Sigmoid colon (tissue), 7 donors: ENCODE data around the gene MMP20. TPM values are rescaled to one million over a fixed set of nuclear protein-coding genes. Genes with fewer than 3 reads are reported as not detected.

Experiments used
- DNase-seq: peaks from one replicate; pipeline ENCODE4 v3.0.0-alpha.2; 2019
- H3K27ac ChIP-seq, 4 donors: fragments of 200-600 bp; sonication (generic); one replicate each; pipeline ENCODE4 v1.5.1; 2016 to 2019; ENCODE audit warnings: mild to moderate bottlenecking in 1 of 4
- H3K27me3 ChIP-seq, 3 donors: fragments of 200-600 bp; sonication (generic); one replicate each; pipeline ENCODE4 v1.5.1; 2019; ENCODE audit warnings: mild to moderate bottlenecking in 1 of 3
- H3K36me3 ChIP-seq, 4 donors: fragments of 200-600 bp; sonication (generic); one replicate each; pipeline ENCODE4 v1.5.1; 2016 to 2019
- H3K4me1 ChIP-seq, 4 donors: fragments of 200-600 bp; sonication (generic); one replicate each; pipeline ENCODE4 v1.5.1; 2017 to 2019
- H3K4me3 ChIP-seq, 4 donors: fragments of 200-600 bp; sonication (generic); one replicate each; pipeline ENCODE4 v1.5.1; 2017 to 2019; ENCODE audit warnings: mild to moderate bottlenecking in 2 of 4, moderate library complexity in 1 of 4
- H3K9me3 ChIP-seq, 4 donors: fragments of 200-600 bp in 3 of 4; sonication (generic) in 3 of 4; one replicate each; pipeline versions ENCODE4 v1.5.1 to v1.6.1; 2013 to 2019
- CTCF ChIP-seq, 4 experiments: fragments of 450-650 bp in 3 of 4; fragments of 200-600 bp in 1 of 4; IDR thresholded peaks; one replicate each; pipeline ENCODE4 v1.5.1; 2016 to 2019; ENCODE audit warnings: antibody characterized with exemption in 4 of 4, mild to moderate bottlenecking in 3 of 4, moderate library complexity in 2 of 4
- EP300 ChIP-seq, 4 donors: sonication (generic); formaldehyde crosslinking; IDR thresholded peaks; one replicate each; pipeline ENCODE4 v1.6.1; 2017; ENCODE audit warnings: antibody characterized with exemption in 4 of 4
- POLR2A ChIP-seq, 2 donors: fragments of 450-650 bp; IDR thresholded peaks; one replicate each; pipeline ENCODE4 v1.6.1; 2016; ENCODE audit warnings: antibody characterized with exemption in 2 of 2, mild to moderate bottlenecking in 2 of 2, moderate library complexity in 2 of 2
- POLR2AphosphoS5 ChIP-seq, 4 donors: sonication (generic); formaldehyde crosslinking; IDR thresholded peaks; one replicate each; pipeline ENCODE4 v1.6.1; 2017; ENCODE audit warnings: antibody characterized with exemption in 4 of 4
- WGBS, 2 donors: extraction: QIAGEN DNeasy Blood & Tissue Kit; methylation state at CpG; one replicate each; pipeline ENCODE4 v1.1.7; 2013; 5-methylcytosine and 5-hydroxymethylcytosine counted together
- intact Hi-C: fragments of 100-400 bp; cut with DNase I; formaldehyde crosslinking; loops from one replicate; pipeline ENCODE4 v1.15.1; 2023
- polyA plus RNA-seq, 3 donors: library from polyadenylated mRNA; stranded (reverse); fragments of 200-250 nt; gene quantifications; one replicate each; pipeline ENCODE4 v1.2.3, GENCODE V29; 2013
- total RNA-seq, 4 donors: library from RNA; depleted of rRNA; stranded (reverse); fragments of >200 nt; gene quantifications; one replicate each; pipeline ENCODE4 v1.1.0, GENCODE V29; 2016
- donor health status: healthy with polysubstance abuse.
- donor health status: Bipolar disorder and iron deficiency.
- donor health status: healthy.

Gene MMP20
- total and polyA plus RNA-seq, 7 donors: not detected

GRCh38 chr11:102626676-102627075 is 1.5 kb upstream of the MMP20 start:
- TF ChIP-seq POLR2AphosphoS5 (IDR thresholded peaks at IDR 0.05) (no peak), EP300 (IDR thresholded peaks at IDR 0.05) (no peak), POLR2A (IDR thresholded peaks at IDR 0.05) (no peak), CTCF (IDR thresholded peaks at IDR 0.05) (no peak)
- WGBS, 2 donors: 54 to 77% methylated on average over 1 of the region's 1 CpG
- H3K36me3 ChIP-seq: no peaks in the 10 kb centered on the region
- H3K27ac ChIP-seq: no peak overlapping the region
- no peaks in the 10 kb centered on the region for H3K27me3 ChIP-seq
- H3K4me3 ChIP-seq: no peak overlapping the region
- no peaks in the 10 kb centered on the region for H3K4me1 ChIP-seq
- H3K9me3 ChIP-seq: no peaks in the 10 kb centered on the region
- intact Hi-C loops: no loop called here
- DNase-seq: no peak

GRCh38 chr11:102623998-102624397 is 1.1 kb downstream of the MMP20 start:
- no peaks in the 10 kb centered on the region for H3K9me3 ChIP-seq
- H3K27me3 ChIP-seq: no peaks in the 10 kb centered on the region
- H3K36me3 ChIP-seq: no peaks in the 10 kb centered on the region
- H3K27ac ChIP-seq: no peak overlapping the region
- H3K4me3 ChIP-seq: no peak overlapping the region
- H3K4me1 ChIP-seq: no peaks in the 10 kb centered on the region
- TF ChIP-seq POLR2AphosphoS5 (IDR thresholded peaks at IDR 0.05) (no peak), POLR2A (IDR thresholded peaks at IDR 0.05) (no peak), EP300 (IDR thresholded peaks at IDR 0.05) (no peak), CTCF (IDR thresholded peaks at IDR 0.05) (no peak)
- 87 to 93% methylated on average over 8 of the region's 8 CpGs for WGBS, 2 donors
- DNase-seq: no peak
- intact Hi-C loops: no loop called here

- Histone ChIP-seq H3K4me1 (no peaks in the 10 kb centered on the region), H3K4me3 (no peak overlapping the region), H3K9me3 (no peaks in the 10 kb centered on the region), H3K27ac (no peak overlapping the region), H3K27me3 (no peaks in the 10 kb centered on the region), H3K36me3 (no peaks in the 10 kb centered on the region)
- no peak for DNase-seq
- TF ChIP-seq EP300 (IDR thresholded peaks at IDR 0.05): no peak
- TF ChIP-seq POLR2A (IDR thresholded peaks at IDR 0.05): no peak
- TF ChIP-seq POLR2AphosphoS5 (IDR thresholded peaks at IDR 0.05): no peak
- TF ChIP-seq CTCF (IDR thresholded peaks at IDR 0.05): no peak
- intact Hi-C loops: no loop called here
- WGBS, 2 donors: 90 to 93% methylated on average over 5 of the region's 5 CpGs
Observed at GRCh38 chr11:102623128-102623527, 2.0 kb downstream of the MMP20 start.

GRCh38 chr11:102622258-102622657 is 2.9 kb downstream of the MMP20 start:
- no peak overlapping the region for H3K4me3 ChIP-seq
- intact Hi-C loops: no loop called here
- whole genome bisulfite sequencing, 2 donors: 62 to 70% methylated on average over 5 of the region's 5 CpGs
- no peaks in the 10 kb centered on the region for H3K36me3 ChIP-seq
- DNase-seq: no peak
- H3K4me1 ChIP-seq: no peaks in the 10 kb centered on the region
- no peak overlapping the region for H3K27ac ChIP-seq
- no peaks in the 10 kb centered on the region for H3K27me3 ChIP-seq
- no peaks in the 10 kb centered on the region for H3K9me3 ChIP-seq
- TF ChIP-seq POLR2AphosphoS5 (IDR thresholded peaks at IDR 0.05) (no peak), CTCF (IDR thresholded peaks at IDR 0.05) (no peak), EP300 (IDR thresholded peaks at IDR 0.05) (no peak), POLR2A (IDR thresholded peaks at IDR 0.05) (no peak)

GRCh38 chr11:102620818-102621561 is 4.1 kb downstream of the MMP20 start:
- Histone ChIP-seq H3K9me3 (no peaks in the 10 kb centered on the region), H3K4me3 (no peak overlapping the region), H3K4me1 (no peaks in the 10 kb centered on the region), H3K27me3 (no peaks in the 10 kb centered on the region), H3K36me3 (no peaks in the 10 kb centered on the region), H3K27ac (no peak overlapping the region)
- intact Hi-C loops: no loop called here
- WGBS, 2 donors: 82 to 85% methylated on average over 12 of the region's 12 CpGs
- no peak for TF ChIP-seq POLR2A (IDR thresholded peaks at IDR 0.05)
- TF ChIP-seq EP300 (IDR thresholded peaks at IDR 0.05): no peak
- no peak for TF ChIP-seq POLR2AphosphoS5 (IDR thresholded peaks at IDR 0.05)
- no peak for TF ChIP-seq CTCF (IDR thresholded peaks at IDR 0.05)
- no peak for DNase-seq
